ENCODE data around the gene KIAA1328.
"Not testable (repeated sequence)": the region's sequence is repeated elsewhere in the genome, so short reads cannot be mapped to it uniquely, and the experiment has no call there.

KIAA1328 gene

GRCh38 chr18:36826556-36826955 lies 2.4 kb upstream of the KIAA1328 start:
- DNase-seq (ENCODE audit: low read depth): no peak

GRCh38 chr18:36828157-36828629 lies 734 bp upstream of the KIAA1328 start:
- no peak for DNase-seq (ENCODE audit: low read depth)

DNA sequence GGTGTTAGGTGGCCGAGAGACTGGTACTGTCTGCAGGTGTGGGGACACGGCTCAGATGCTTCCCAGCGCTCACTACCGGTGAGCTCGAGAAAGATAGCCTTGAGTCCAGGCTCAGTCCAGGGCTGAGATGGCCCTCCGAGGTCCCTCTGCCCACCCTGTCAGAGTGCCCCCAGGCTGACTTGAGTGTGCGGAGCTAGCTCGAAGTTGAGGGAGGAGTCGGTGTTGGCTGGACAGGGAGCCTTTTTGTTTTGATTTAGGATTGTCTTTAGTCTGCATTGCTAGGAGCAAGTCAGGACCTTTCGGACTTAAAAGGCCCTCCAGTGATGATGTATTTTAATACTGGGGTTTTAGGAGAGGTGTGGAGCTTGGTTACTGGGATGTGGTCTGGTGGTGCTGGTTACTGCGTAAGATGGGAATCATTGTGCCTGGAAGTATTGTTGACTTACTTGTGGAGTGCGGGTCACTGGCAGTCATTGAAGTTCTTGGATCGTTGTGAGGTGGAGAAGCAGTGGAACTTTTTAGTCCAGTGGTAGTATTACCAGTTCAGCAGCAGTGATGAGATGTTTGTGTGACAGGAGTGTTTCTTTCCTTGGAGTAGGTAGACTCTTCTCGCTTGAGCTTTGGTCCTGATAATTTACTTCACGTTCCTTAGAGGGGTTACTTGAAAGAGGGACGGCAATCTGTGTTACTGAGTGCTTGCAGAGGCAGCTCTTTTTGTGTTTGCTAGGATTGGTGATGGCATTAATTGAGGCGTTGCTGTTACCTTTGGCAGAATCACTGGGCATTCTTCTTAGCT lies 633 bp downstream of the KIAA1328 start:
- no peak for DNase-seq (ENCODE audit: low read depth)

GRCh38 chr18:36830158-36830495 lies 1.2 kb downstream of the KIAA1328 start:
- DNase-seq (ENCODE audit: low read depth): no peak

DNA sequence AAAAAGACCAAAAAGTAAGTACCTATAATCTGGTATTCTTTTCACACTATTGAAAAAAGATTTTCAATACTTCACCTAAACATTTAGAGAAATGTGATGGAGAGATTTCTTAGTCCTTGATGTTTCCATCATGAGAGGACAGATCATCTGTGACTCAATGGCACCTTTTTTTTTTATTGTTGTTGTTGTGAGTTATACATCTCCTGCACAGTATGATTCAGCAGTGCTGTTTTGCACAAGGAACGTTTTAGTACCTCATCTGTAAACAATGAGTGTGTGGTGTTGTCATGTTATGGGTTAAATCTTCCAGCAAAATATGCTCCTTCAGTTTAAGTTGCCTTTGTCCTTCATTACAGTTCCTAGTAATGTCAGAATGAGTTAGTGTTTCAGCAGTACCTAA lies 2.2 kb downstream of the KIAA1328 start:
- DNase-seq (ENCODE audit: low read depth): no peak

GRCh38 chr18:36833120-36833519 lies 4.2 kb downstream of the KIAA1328 start:
- no peak for DNase-seq (ENCODE audit: low read depth)

- no peak for DNase-seq (ENCODE audit: low read depth)
Measured at GRCh38 chr18:36835927-36836326, 7.0 kb downstream of the KIAA1328 start.

GRCh38 chr18:36839835-36840234 lies 10.9 kb downstream of the KIAA1328 start:
- DNase-seq (ENCODE audit: low read depth): no peak

GRCh38 chr18:36843199-36843598 lies 14.3 kb downstream of the KIAA1328 start:
- DNase-seq (ENCODE audit: low read depth): no peak

DNA sequence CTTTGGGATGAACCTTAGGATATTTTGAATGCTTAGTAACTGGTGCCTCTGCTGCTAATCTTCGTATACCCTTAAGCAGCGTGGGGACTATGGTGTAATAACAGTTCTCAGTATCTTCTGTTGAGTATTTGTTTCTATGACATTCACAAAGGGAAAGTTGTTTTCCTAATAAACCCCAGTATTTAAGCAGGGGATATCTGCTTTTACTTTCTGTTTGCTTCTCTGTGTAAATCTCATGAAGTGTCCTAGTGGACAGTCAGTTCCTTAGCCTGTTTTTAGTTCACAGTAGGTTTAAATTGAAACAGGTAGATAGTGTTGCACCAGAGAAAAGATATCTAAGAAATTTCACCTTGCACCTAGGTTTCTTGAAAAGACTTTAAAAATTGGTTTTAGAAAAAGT lies 14.9 kb downstream of the KIAA1328 start:
- DNase-seq (ENCODE audit: low read depth): no peak

DNA sequence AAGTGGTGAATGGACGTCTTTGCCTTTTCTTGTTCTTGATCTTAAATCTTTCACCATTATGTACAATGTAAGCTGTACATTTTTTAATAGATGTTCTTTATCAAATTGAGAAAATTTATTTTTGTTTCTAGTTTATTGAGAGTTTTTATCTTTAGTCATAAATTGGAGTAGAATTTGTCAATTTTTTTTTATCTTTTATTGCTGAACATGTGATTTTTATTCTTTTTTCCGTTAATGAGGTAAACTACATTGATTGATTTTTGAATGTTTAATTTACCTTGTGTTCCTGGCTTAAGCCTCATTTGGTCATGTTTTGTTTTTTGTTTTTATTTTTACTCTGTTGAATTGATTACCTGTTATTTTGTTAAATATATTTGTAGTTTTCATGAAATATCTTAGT lies 19.7 kb downstream of the KIAA1328 start:
- DNase-seq (ENCODE audit: low read depth): no peak

DNA sequence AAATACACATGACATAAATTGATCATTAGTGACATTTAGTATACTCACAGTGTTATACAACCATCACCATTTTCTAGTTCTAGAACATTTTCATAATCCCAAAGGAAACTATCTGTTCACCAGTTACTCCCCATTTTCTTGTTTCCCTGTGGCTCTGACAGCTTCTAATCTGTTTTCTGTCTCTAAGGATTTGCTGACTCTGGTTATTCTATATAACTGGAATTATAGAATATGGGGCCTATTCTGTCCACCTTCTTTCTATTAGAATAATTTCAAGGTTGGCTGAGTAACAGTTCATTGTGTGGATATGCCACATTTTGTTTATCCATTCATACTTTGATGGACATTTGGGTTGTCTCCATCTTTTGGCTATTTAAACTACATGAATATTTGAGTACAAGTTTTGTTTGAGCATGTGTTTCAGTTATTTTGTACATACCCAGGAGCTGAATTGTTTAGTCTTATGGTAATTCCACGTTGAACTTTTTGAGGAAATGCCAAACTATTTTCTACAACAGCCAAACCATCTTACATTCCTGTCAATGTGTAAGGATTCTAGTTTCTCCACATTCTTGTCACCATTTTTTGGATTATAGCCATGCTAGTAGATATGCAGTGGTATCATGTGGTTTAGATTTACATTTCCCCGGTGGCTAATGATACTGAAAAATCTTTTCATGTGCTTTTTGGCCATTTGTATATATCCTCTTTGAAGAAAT lies 20.5 kb downstream of the KIAA1328 start:
- no peak for DNase-seq (ENCODE audit: low read depth)

DNA sequence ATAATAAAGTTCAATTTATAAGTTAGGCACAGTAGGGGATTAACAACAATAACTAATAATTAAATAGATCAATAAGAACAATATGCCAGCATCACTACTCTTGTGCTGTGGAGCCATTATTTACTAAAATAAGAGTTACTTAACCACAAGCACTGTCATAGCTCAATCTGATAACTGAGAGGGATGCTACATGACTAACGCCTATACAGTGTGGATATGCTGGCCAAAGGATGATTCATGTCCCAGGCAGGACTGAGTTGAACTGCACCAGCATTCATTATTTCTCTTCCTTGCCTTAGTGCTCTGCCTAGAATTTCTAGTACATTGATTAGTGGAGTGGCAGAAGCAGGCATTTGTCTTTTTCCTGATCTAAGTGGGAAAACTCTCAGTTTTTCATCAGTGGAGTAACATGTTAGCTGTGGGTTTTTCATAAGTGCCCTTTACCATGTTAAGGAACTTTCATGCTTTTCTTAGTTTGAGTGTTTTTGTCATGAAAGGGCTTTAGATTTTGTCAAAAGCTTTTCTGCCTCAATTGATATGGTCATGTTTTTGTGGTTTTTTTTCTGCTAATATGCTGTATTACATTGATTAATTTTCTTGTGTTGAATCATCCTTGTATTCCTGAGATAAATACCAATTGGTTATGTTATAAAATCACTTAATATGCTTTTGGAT lies 21.7 kb downstream of the KIAA1328 start:
- DNase-seq (ENCODE audit: low read depth): no peak

GRCh38 chr18:36851202-36851590 lies 22.3 kb downstream of the KIAA1328 start:
- no peak for DNase-seq (ENCODE audit: low read depth)

DNA sequence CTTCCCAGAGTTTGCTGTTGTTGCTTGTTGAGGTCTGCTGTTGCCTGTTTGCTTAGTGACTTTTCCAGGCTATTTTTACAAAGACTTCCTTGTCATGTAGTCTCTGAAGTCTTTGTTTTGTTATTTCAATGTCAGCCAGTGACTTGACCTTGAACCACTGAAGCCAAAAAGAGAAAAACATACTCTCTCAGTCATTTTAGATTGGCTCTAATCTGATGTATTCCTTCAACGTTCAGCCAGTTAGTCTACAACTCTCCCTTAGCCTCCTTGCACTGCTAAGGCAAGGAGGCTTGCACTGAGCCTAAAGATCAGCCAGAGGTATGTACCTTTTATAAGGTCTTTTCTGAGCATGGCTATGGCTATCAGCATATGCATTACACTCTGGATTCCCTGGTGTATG lies 27.9 kb downstream of the KIAA1328 start:
- DNase-seq (ENCODE audit: low read depth): no peak

GRCh38 chr18:36862182-36862581 lies 33.3 kb downstream of the KIAA1328 start:
- DNase-seq (ENCODE audit: low read depth): no peak

- no peak for DNase-seq (ENCODE audit: low read depth)
Measured at GRCh38 chr18:36867056-36867455, 38.1 kb downstream of the KIAA1328 start.

GRCh38 chr18:36871801-36872200 lies 42.9 kb downstream of the KIAA1328 start:
- no peak for DNase-seq (ENCODE audit: low read depth)

DNA sequence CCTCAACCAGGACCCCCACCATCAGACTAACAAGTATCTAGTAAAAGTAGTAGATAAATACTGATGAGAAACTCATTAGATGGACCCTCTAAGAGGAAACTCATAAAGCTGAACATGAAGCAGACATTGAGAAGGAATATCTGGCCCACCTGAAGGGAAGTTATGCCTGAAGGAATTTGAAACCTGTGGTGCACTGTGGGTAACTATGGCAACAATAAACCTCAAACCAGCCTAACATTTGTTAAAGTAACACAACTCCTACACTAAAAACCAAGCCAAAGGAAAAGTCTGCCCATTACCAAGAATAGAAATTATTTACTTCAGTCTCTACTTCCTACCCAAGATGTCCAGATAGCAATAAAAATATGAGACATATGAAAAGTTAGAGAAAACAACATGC lies 43.4 kb downstream of the KIAA1328 start:
- no peak for DNase-seq (ENCODE audit: low read depth)

DNA sequence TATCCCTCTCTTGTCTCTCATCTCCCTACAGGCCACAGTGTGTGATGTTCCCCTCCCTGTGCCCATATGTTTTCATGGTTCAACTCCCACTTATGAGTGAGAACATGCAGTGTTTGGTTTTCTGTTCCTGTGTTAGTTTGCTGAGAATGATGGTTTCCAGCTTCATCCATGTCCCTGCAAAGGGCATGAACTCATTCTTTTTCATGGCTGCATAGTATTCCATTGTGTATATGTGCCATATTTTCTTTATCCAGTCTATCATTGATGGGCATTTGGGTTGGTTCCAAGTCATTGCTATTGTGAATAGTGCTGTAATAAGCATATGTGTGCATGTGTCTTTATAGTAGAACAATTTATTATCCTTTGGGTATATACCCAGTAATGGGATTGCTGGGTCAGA lies 44.9 kb downstream of the KIAA1328 start:
- DNase-seq (ENCODE audit: low read depth): not testable (repeated sequence)

DNA sequence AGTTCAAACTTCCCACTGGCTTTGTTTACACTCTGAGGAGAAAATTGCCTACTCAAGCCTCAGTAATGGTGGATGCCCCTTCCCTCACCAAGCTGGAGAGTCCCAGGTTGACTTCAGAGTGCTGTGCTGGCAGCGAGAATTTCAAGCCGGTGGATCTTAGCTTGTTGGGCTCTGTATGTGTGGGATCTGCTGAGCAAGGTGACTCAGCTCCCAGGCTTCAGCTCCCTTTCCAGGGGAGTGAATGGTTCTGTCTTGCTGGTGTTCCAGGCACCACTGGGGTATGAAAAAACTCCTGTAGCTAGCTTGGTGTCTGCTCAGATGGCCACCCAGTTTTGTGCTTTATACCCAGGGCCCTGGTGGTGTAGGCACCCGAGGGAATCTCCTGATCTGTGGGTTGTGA lies 50.9 kb downstream of the KIAA1328 start:
- DNase-seq (ENCODE audit: low read depth): not testable (repeated sequence)

DNA sequence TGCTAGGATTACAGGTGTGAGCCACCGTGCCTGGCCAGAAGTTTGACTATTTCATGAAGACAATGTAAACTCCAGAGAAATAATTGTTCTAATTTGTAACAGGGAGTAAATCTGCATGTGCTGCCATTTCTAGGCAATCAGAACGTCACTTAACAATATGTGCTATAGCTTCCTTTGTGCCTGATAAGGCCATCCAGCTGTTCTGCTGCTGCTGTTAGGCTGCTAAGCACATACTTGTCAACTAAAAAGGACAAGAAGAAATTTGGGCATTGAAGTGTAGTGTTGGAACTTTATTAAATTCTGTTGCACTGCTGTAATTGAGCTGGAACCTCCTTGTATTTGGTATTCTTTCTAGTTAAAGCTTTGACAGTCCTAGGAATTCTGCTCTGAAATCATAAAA lies 57.1 kb downstream of the KIAA1328 start:
- no peak for DNase-seq (ENCODE audit: low read depth)

DNA sequence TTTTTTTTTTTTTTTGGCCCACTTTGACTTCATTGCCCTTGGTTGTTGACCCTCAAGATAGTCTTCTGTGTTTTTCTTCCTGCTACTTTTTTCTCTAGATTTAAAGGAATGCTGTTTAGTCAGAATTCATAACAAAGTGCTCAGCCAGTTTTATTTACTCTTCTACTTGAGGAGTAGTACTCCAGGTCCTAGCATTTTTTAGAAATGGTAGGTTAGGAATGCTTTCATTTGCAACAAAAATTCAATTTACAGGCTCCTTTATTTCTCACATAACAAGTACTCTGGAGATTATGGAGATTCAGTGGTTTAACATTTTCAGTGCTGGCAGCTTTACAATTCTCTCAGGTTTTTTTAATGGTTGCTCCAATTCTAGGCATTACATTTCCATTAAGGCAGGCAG lies 58.2 kb downstream of the KIAA1328 start:
- no peak for DNase-seq (ENCODE audit: low read depth)
